K562 (cell line): Measurements from ENCODE around the gene XRCC3. TPM values are rescaled to one million over a fixed set of nuclear protein-coding genes. Genes with fewer than 3 reads are reported as not detected.

Experiments
- ATAC-seq: fragments of 200-7000 bp; cut with Tn5 transposase; 3 replicates; pipeline ENCODE4 v1.9.1; 2020; ENCODE audit warnings: moderate library complexity
- BruUV-seq: library from RNA; stranded (reverse); fragments of 400-500 nt; replicated peaks from 2 replicates; lab custom pipeline; 2021; lab: Mats Ljungman, UMichigan
- CTCF ChIA-PET: fragments of 300-600 bp; formaldehyde crosslinking; extraction: SDS; loops from one replicate; lab custom pipeline; 2021; ENCODE audit warnings: low intra/inter-chr PET ratio; lab: Yijun Ruan, JAX
- POLR2A ChIA-PET: fragments of 300-600, 350-650 bp; sonication (Branson Sonifier 250); formaldehyde crosslinking; extraction: SDS; loops from one replicate; lab custom pipeline; 2021; ENCODE audit warnings: antibody characterized with exemption, inconsistent platforms; lab: Yijun Ruan, JAX
- DNase-seq, 4 experiments: peaks; one replicate each; pipeline versions ENCODE4 v3.0.0 to v3.0.0-alpha.2; 2011 to 2018; ENCODE audit warnings: low spot score in 3 of 4, mixed read lengths in 3 of 4; ENCODE audit errors: extremely low read depth in 1 of 4
- FAIRE-seq: peaks from 2 replicates; lab custom pipeline; 2011; peaks lifted over from hg19 to GRCh38; lab: Jason Lieb, UNC
- H2AFZ ChIP-seq: 2 replicates; pipeline ENCODE4 v1.6.0; 2011; ENCODE audit warnings: low read depth, low read length, control low read depth, inconsistent platforms
- H3K27ac ChIP-seq: fragments of 200-600 bp; 3 replicates; pipeline ENCODE4 v1.8.0; 2011; ENCODE audit warnings: low read depth, mild to moderate bottlenecking, control low read depth, inconsistent platforms, low read length, moderate library complexity, mixed read lengths; ENCODE audit errors: extremely low read depth
- H3K27me3 ChIP-seq, 2 experiments: fragments of 300-600 bp in 1 of 2; 2 replicates in 1 of 2; 3 replicates in 1 of 2; pipeline versions ENCODE4 v1.6.0 to v1.8.0; 2011; ENCODE audit warnings: inconsistent platforms in 2 of 2, low read length in 2 of 2, mild to moderate bottlenecking in 1 of 2, mixed read lengths in 1 of 2, moderate library complexity in 1 of 2; ENCODE audit not compliant: control insufficient read depth in 2 of 2, insufficient read depth in 2 of 2
- H3K36me3 ChIP-seq: fragments of 300-600 bp; 3 replicates; pipeline ENCODE4 v1.8.0; 2011; ENCODE audit warnings: mild to moderate bottlenecking, low read length, inconsistent platforms; ENCODE audit not compliant: control insufficient read depth, insufficient read depth
- H3K4me1 ChIP-seq, 2 experiments: fragments of 200-600 bp in 1 of 2; replicated peaks in 1 of 2; 2 replicates in 1 of 2; 3 replicates in 1 of 2; pipeline versions ENCODE4 v1.5.1 to v1.8.0; 2011; ENCODE audit warnings: inconsistent platforms in 2 of 2, low read length in 2 of 2, mild to moderate bottlenecking in 1 of 2, mixed read lengths in 1 of 2, moderate library complexity in 1 of 2; ENCODE audit not compliant: control insufficient read depth in 2 of 2, insufficient read depth in 2 of 2
- H3K4me2 ChIP-seq: 2 replicates; pipeline ENCODE4 v1.6.1; 2011; ENCODE audit warnings: low read length, control low read depth, inconsistent platforms, mixed read lengths; ENCODE audit not compliant: insufficient read depth
- H3K4me3 ChIP-seq: fragments of 200-600 bp; sonication (generic), shearing (Covaris generic); 2 replicates; pipeline ENCODE4 v1.5.1; 2016; ENCODE audit warnings: control low read depth, inconsistent platforms
- H3K79me2 ChIP-seq: fragments of 200-600 bp; 3 replicates; pipeline ENCODE4 v1.8.0; 2011; ENCODE audit warnings: low read length, inconsistent platforms; ENCODE audit not compliant: control insufficient read depth, insufficient read depth
- H3K9ac ChIP-seq, 2 experiments: 2 replicates each; pipeline versions ENCODE4 v1.6.0 to v1.6.1; 2011; ENCODE audit warnings: low read depth in 2 of 2, low read length in 2 of 2, control low read depth in 1 of 2, inconsistent platforms in 1 of 2, mild to moderate bottlenecking in 1 of 2, mixed read lengths in 1 of 2; ENCODE audit not compliant: insufficient read depth in 1 of 2
- H3K9me1 ChIP-seq: one replicate; pipeline ENCODE4 v1.6.0; 2011; ENCODE audit warnings: inconsistent platforms, mild to moderate bottlenecking, low read length, moderate library complexity; ENCODE audit not compliant: control insufficient read depth, insufficient read depth
- H3K9me3 ChIP-seq: replicated peaks from 2 replicates; pipeline ENCODE4 v1.5.1; 2011; ENCODE audit warnings: low read depth, low read length, inconsistent platforms; ENCODE audit not compliant: control insufficient read depth, insufficient read depth
- H4K20me1 ChIP-seq: replicated peaks from 2 replicates; pipeline ENCODE4 v1.6.1; 2011; ENCODE audit warnings: low read length, inconsistent platforms, mixed read lengths; ENCODE audit not compliant: control insufficient read depth, insufficient read depth
- AFF1 ChIP-seq, 2 experiments: fragments of 450-650 bp; IDR thresholded peaks; 2 replicates each; pipeline ENCODE4 v1.6.1; 2018; ENCODE audit warnings: mild to moderate bottlenecking in 2 of 2, low read depth in 1 of 2; ENCODE audit not compliant: partially characterized antibody in 2 of 2
- CTBP1 ChIP-seq: fragments of 450-650 bp; IDR thresholded peaks from 2 replicates; pipeline ENCODE4 v1.6.1; 2016; ENCODE audit warnings: borderline replicate concordance
- EZH2 ChIP-seq: IDR thresholded peaks from 2 replicates; pipeline ENCODE4 v1.6.1; 2012; ENCODE audit warnings: low read depth, mild to moderate bottlenecking, inconsistent platforms, low read length, borderline replicate concordance
- NFXL1 ChIP-seq: fragments of 450-650 bp; formaldehyde crosslinking; IDR thresholded peaks from 2 replicates; pipeline ENCODE4 v1.4.0; 2021; ENCODE audit warnings: mild to moderate bottlenecking
- RBM17 ChIP-seq: fragments of 200-400 bp; formaldehyde crosslinking; IDR thresholded peaks from 2 replicates; pipeline ENCODE4 v1.6.1; 2017; ENCODE audit warnings: low read depth, mild to moderate bottlenecking, low read length, borderline replicate concordance
- RFX5 ChIP-seq: IDR thresholded peaks from 2 replicates; pipeline ENCODE4 v1.6.1; 2011; ENCODE audit warnings: low read depth, mild to moderate bottlenecking, improper control_type of control experiment, low read length
- SMARCB1 ChIP-seq: IDR thresholded peaks from 2 replicates; pipeline ENCODE4 v1.6.1; 2011; ENCODE audit warnings: improper control_type of control experiment, low read depth; ENCODE audit not compliant: insufficient read length
- TARDBP ChIP-seq: fragments of 450-650 bp; IDR thresholded peaks from 2 replicates; pipeline ENCODE4 v1.6.1; 2016
- YBX1 ChIP-seq: fragments of 450-650 bp; IDR thresholded peaks from 2 replicates; pipeline ENCODE4 v1.7.1; 2016; ENCODE audit warnings: mild to moderate bottlenecking
- ZFP36 ChIP-seq: fragments of 150-350 bp; IDR thresholded peaks from 2 replicates; pipeline ENCODE4 v1.6.1; 2018; ENCODE audit warnings: low read length, low read depth; ENCODE audit not compliant: partially characterized antibody
- ZNF764 ChIP-seq: fragments of 250-450 bp; sonication (Bioruptor Pico); IDR thresholded peaks from 2 replicates; pipeline ENCODE4 v1.4.0; 2020; ENCODE audit warnings: low read depth, mild to moderate bottlenecking, moderate library complexity
- ZNF77 ChIP-seq: fragments of 250-450 bp; sonication (Bioruptor Pico); IDR thresholded peaks from 2 replicates; pipeline ENCODE4 v1.5.0; 2020
- WGBS: fragments of 100-300 bp; shearing (Covaris generic); methylation state at CpG from one replicate; pipeline ENCODE4 v1.1.6; 2016; ENCODE audit warnings: low coverage, mixed read lengths; ENCODE audit not compliant: insufficient coverage; ENCODE audit errors: missing lambda C conversion rate; 5-methylcytosine and 5-hydroxymethylcytosine counted together
- in situ Hi-C: fragments of 300-500 bp; cut with MboI; formaldehyde crosslinking; loops from 4 replicates; pipeline ENCODE4 v1.15.0; 2018; ENCODE audit warnings: inconsistent platforms, mixed read lengths
- intact Hi-C: fragments of 100-400 bp; cut with micrococcal nuclease; formaldehyde crosslinking; loops from 2 replicates; pipeline ENCODE4 v1.14.2; 2022
- polyA plus RNA-seq, 8 experiments: library from polyadenylated mRNA; depleted of rRNA in 4 of 8; stranded (reverse) in 5 of 8; unstranded in 3 of 8; fragments of >200 nt; fragmentation: Nextera tagmentation in 2 of 8; fragmentation: Illumina TruSeq in 1 of 8; extraction: Ambion mirVana in 2 of 8; extraction: Trizol in 1 of 8; gene quantifications; 2 replicates each; pipeline versions ENCODE4 v1.2.1 to v1.2.3, GENCODE V29; 2011 to 2014; ENCODE audit warnings: inconsistent platforms in 1 of 8, missing spikeins in 1 of 8
- total RNA-seq, 7 experiments: library from RNA; depleted of rRNA in 6 of 7; stranded (reverse); fragments of >200 nt in 6 of 7; fragmentation: Illumina TruSeq in 2 of 7; extraction: Trizol in 2 of 7; gene quantifications; 2 replicates each; pipeline versions ENCODE4 v1.2.1 to v1.2.3, GENCODE V29; 2011 to 2021; ENCODE audit warnings: low replicate concordance in 1 of 7

The XRCC3 gene
- total and polyA plus RNA-seq, 9 of the 15 experiments (the other 6 are each of a cell fraction or from before 2014, with no cell fraction given) = 0.34 to 59.3 (median 30.3) TPM

GRCh38 chr14:103738701-103739451, 23.6 kb upstream of the XRCC3 start:
- Histone ChIP-seq H4K20me1 (no peaks in the 10 kb centered on the region), H3K4me1 (peaks cover 0 to 10% of the 10 kb centered on the region in 2 experiments; a peak in 3 of 5 replicates), H3K9ac (no peak overlapping the region; a peak in 1 of 4 replicates), H3K4me2 (no peak overlapping the region), H3K79me2 (no peaks in the 10 kb centered on the region), H3K27ac (no peak overlapping the region), H2AFZ (no peak overlapping the region), H3K9me3 (no peaks in the 10 kb centered on the region), H3K27me3 (peaks cover 0 to 19% of the 10 kb centered on the region in 2 experiments; a peak in 2 of 5 replicates), H3K36me3 (peaks cover 2% of the 10 kb centered on the region; the same call in 1 of the 3 replicates), H3K4me3 (no peak overlapping the region), H3K9me1 (no peaks in the 10 kb centered on the region)
- ChIA-PET POLR2A (interaction anchor here (0.6 to 1.6 kb wide), 2 partner anchors 14 to 16 kb away, joined by 3 read pairs; no protein-coding TSS in a partner anchor), CTCF (no interaction called here)
- WGBS = 27% methylated on average over 28 of the region's 34 CpGs
- FAIRE-seq = no peak
- TF ChIP-seq NFXL1 (no peak), RBM17 (no peak), RFX5 (no peak), ZNF764 (CRISPR knock-in tag) (no peak)
- no peak for ATAC-seq
- no peak for DNase-seq
- intact Hi-C loops (no loop called here), in situ Hi-C loops (no loop called here)
- no TSS peak for BruUV-seq

- no peak for FAIRE-seq
- TF ChIP-seq ZNF77 (no peak), ZFP36 (no peak), SMARCB1 (no peak), EZH2 (no peak), CTBP1 (no peak), TARDBP (no peak), AFF1 (IDR thresholded peaks at IDR 0.05; ENCODE audit: low read depth in 1 of 2, partially characterized antibody in 2 of 2) (no peak), YBX1 (no peak)
Measured at GRCh38 chr14:103738166-103738565, 22.9 kb upstream of the XRCC3 start.

More at GRCh38 chr14:103738166-103738565, 22.9 kb upstream of the XRCC3 start:
- ChIA-PET CTCF (no interaction called here), POLR2A (interaction anchor here (0.6 to 1.6 kb wide), 2 partner anchors 15 kb away, joined by 3 read pairs; no protein-coding TSS in a partner anchor)
- H2AFZ ChIP-seq = no peak overlapping the region
- BruUV-seq = no TSS peak
- H3K4me2 ChIP-seq = no peak overlapping the region
- H3K9ac ChIP-seq = no peak overlapping the region
- intact Hi-C loops (no loop called here), in situ Hi-C loops (no loop called here)
- peaks cover 0 to 14% of the 10 kb centered on the region in 2 experiments; a peak in 2 of 5 replicates for H3K27me3 ChIP-seq
- H3K9me3 ChIP-seq = no peaks in the 10 kb centered on the region
- no peaks in the 10 kb centered on the region for H3K79me2 ChIP-seq
- WGBS = 35% methylated on average over 10 of the region's 10 CpGs
- H3K4me1 ChIP-seq = peaks cover 0 to 10% of the 10 kb centered on the region in 2 experiments; a peak in 3 of 5 replicates
- H3K9me1 ChIP-seq = no peaks in the 10 kb centered on the region
- no peaks in the 10 kb centered on the region for H4K20me1 ChIP-seq
- no peak for ATAC-seq
- H3K36me3 ChIP-seq = peaks cover 8% of the 10 kb centered on the region; the same call in 1 of the 3 replicates
- DNase-seq = no peak
- H3K4me3 ChIP-seq = no peak overlapping the region
- H3K27ac ChIP-seq = no peak overlapping the region
